Daoy (cell line): Measurements from ENCODE around the gene PEAK3. TPM values are rescaled to one million over a fixed set of nuclear protein-coding genes. Genes with fewer than 3 reads are reported as not detected.
"Not testable (repeated sequence)": the region's sequence is repeated elsewhere in the genome, so short reads cannot be mapped to it uniquely, and the experiment has no call there.

Source experiments
- DNase-seq: peaks from one replicate; pipeline ENCODE4 v3.0.0-alpha.2; 2015; ENCODE audit warnings: low read depth
- total RNA-seq: library from RNA; depleted of rRNA; stranded (reverse); fragments of >200 nt; shearing (Covaris generic); gene quantifications from 2 replicates; pipeline ENCODE4 v1.2.3, GENCODE V29; 2014

The PEAK3 gene
- total RNA-seq, 1 experiment from 2014 or later = not detected

- no peak for DNase-seq
Observed at GRCh38 chr19:2288818-2289713, 7.1 kb upstream of the PEAK3 start.

GRCh38 chr19:2288338-2288817 lies 6.4 kb upstream of the PEAK3 start:
- DNase-seq = no peak

GRCh38 chr19:2287585-2288337 lies 5.8 kb upstream of the PEAK3 start:
- DNase-seq = no peak

GRCh38 chr19:2286402-2287140 lies 4.6 kb upstream of the PEAK3 start:
- DNase-seq = no peak

GRCh38 chr19:2283835-2284507 lies 2.0 kb upstream of the PEAK3 start:
- DNase-seq = no peak

- DNase-seq = no peak
Observed at GRCh38 chr19:2282862-2283237, 875 bp upstream of the PEAK3 start.

- DNase-seq = not testable (repeated sequence)
Observed at GRCh38 chr19:2281265-2282061, 512 bp downstream of the PEAK3 start.

- no peak for DNase-seq
Observed at GRCh38 chr19:2280633-2281264, 1.2 kb downstream of the PEAK3 start.

GRCh38 chr19:2278459-2279158 lies 3.4 kb downstream of the PEAK3 start:
- no peak for DNase-seq

- no peak for DNase-seq
Observed at GRCh38 chr19:2277138-2277537, 4.8 kb downstream of the PEAK3 start.

GRCh38 chr19:2276429-2276986 lies 5.5 kb downstream of the PEAK3 start:
- DNase-seq = no peak

GRCh38 chr19:2275588-2276428 lies 6.2 kb downstream of the PEAK3 start:
- DNase-seq = no peak

GRCh38 chr19:2274931-2275535 lies 6.9 kb downstream of the PEAK3 start:
- DNase-seq = peak; percentile 57

- DNase-seq = no peak
Observed at GRCh38 chr19:2274185-2274711, 7.7 kb downstream of the PEAK3 start.

GRCh38 chr19:2273356-2274184 lies 8.4 kb downstream of the PEAK3 start:
- DNase-seq = peak; percentile 79

GRCh38 chr19:2271234-2272103 lies 10.5 kb downstream of the PEAK3 start:
- DNase-seq = peak; percentile 64
